HEK293 (cell line): ENCODE results near the gene COX7A1.
A peak's percentile ranks its signal among the peaks of the same experiment; 100 is the strongest.

ENCODE experiments used
- CTCF ChIA-PET: fragments of 350-600 bp; formaldehyde crosslinking; extraction: SDS; loops from one replicate; lab custom pipeline; 2021; ENCODE audit warnings: antibody characterized with exemption; lab: Yijun Ruan, JAX
- POLR2A ChIA-PET: fragments of 300-600 bp; formaldehyde crosslinking; extraction: SDS; loops from one replicate; lab custom pipeline; 2020; ENCODE audit warnings: antibody characterized with exemption, inconsistent platforms; lab: Yijun Ruan, JAX
- H3K27ac ChIP-seq: fragments of 200-500 bp; sonication (Bioruptor generic); 2 replicates; pipeline ENCODE4 v1.5.1; 2014; ENCODE audit warnings: low read depth, low read length, control low read depth, inconsistent platforms; ENCODE audit errors: extremely low read depth
- H3K36me3 ChIP-seq, 2 experiments: fragments of 200-500 bp in 1 of 2; sonication (Bioruptor generic) in 1 of 2; 1 replicate in 1 of 2; 2 replicates in 1 of 2; pipeline ENCODE4 v1.5.1; 2014 to 2017; ENCODE audit warnings: inconsistent platforms in 2 of 2, low read length in 2 of 2; ENCODE audit not compliant: control insufficient read depth in 2 of 2, insufficient read depth in 1 of 2
- H3K4me1 ChIP-seq: fragments of 200-500 bp; sonication (Bioruptor generic); 2 replicates; pipeline ENCODE4 v1.5.1; 2014; ENCODE audit warnings: mild to moderate bottlenecking, low read length, inconsistent platforms; ENCODE audit not compliant: control insufficient read depth, insufficient read depth
- H3K4me3 ChIP-seq: 2 replicates; pipeline ENCODE4 v1.5.1; 2011; ENCODE audit warnings: low read depth, mild to moderate bottlenecking, control low read depth, low read length, moderate library complexity
- H3K9me3 ChIP-seq: fragments of 200-500 bp; sonication (Bioruptor generic); 2 replicates; pipeline ENCODE4 v1.5.1; 2014; ENCODE audit warnings: low read depth, low read length, inconsistent platforms; ENCODE audit not compliant: control insufficient read depth, insufficient read depth
- BCL6B ChIP-seq: fragments of 450-650 bp; formaldehyde crosslinking; IDR thresholded peaks from 2 replicates; pipeline ENCODE4 v1.5.1; 2017; ENCODE audit warnings: missing biosample characterization, missing genetic modification characterization
- GLIS2 ChIP-seq: fragments of 450-650 bp; formaldehyde crosslinking; IDR thresholded peaks from 2 replicates; pipeline ENCODE4 v1.5.1; 2016; ENCODE audit warnings: missing biosample characterization, missing genetic modification characterization
- KLF17 ChIP-seq: fragments of 450-650 bp; formaldehyde crosslinking; IDR thresholded peaks from 2 replicates; pipeline ENCODE4 v1.5.1; 2016; ENCODE audit warnings: missing biosample characterization, missing genetic modification characterization
- OVOL3 ChIP-seq: fragments of 450-650 bp; formaldehyde crosslinking; IDR thresholded peaks from 2 replicates; pipeline ENCODE4 v1.5.1; 2016; ENCODE audit warnings: missing biosample characterization, missing genetic modification characterization
- PATZ1 ChIP-seq: fragments of 450-650 bp; formaldehyde crosslinking; IDR thresholded peaks from 2 replicates; pipeline ENCODE4 v1.5.1; 2016; ENCODE audit warnings: missing biosample characterization, missing genetic modification characterization
- ZBTB11 ChIP-seq: fragments of 450-650 bp; formaldehyde crosslinking; conservative IDR thresholded peaks from 2 replicates; pipeline ENCODE4 v1.5.1; 2016; ENCODE audit warnings: low read depth, missing biosample characterization, missing genetic modification characterization
- ZBTB17 ChIP-seq: fragments of 450-650 bp; formaldehyde crosslinking; IDR thresholded peaks from 2 replicates; pipeline ENCODE4 v1.5.1; 2016; ENCODE audit warnings: missing biosample characterization, missing genetic modification characterization
- ZFP69B ChIP-seq: fragments of 450-650 bp; formaldehyde crosslinking; IDR thresholded peaks from 2 replicates; pipeline ENCODE4 v1.5.1; 2016; ENCODE audit warnings: missing biosample characterization, missing genetic modification characterization
- ZNF146 ChIP-seq: fragments of 450-650 bp; formaldehyde crosslinking; IDR thresholded peaks from 2 replicates; pipeline ENCODE4 v1.5.1; 2016; ENCODE audit warnings: missing biosample characterization, missing genetic modification characterization
- ZNF148 ChIP-seq: fragments of 450-650 bp; formaldehyde crosslinking; IDR thresholded peaks from 2 replicates; pipeline ENCODE4 v1.5.0; 2017; ENCODE audit warnings: missing biosample characterization, missing genetic modification characterization, borderline replicate concordance
- ZNF211 ChIP-seq: fragments of 450-650 bp; formaldehyde crosslinking; IDR thresholded peaks from 2 replicates; pipeline ENCODE4 v1.5.1; 2016; ENCODE audit warnings: low read depth, missing biosample characterization, missing genetic modification characterization
- ZNF23 ChIP-seq: fragments of 450-650 bp; formaldehyde crosslinking; IDR thresholded peaks from 2 replicates; pipeline ENCODE4 v1.5.1; 2016; ENCODE audit warnings: missing biosample characterization, missing genetic modification characterization, borderline replicate concordance
- ZNF239 ChIP-seq: fragments of 450-650 bp; formaldehyde crosslinking; IDR thresholded peaks from 2 replicates; pipeline ENCODE4 v1.5.1; 2016; ENCODE audit warnings: missing biosample characterization, missing genetic modification characterization
- ZNF248 ChIP-seq: fragments of 450-650 bp; formaldehyde crosslinking; IDR thresholded peaks from 2 replicates; pipeline ENCODE4 v1.5.1; 2017; ENCODE audit warnings: missing biosample characterization, missing genetic modification characterization
- ZNF280C ChIP-seq: fragments of 450-650 bp; formaldehyde crosslinking; IDR thresholded peaks from 2 replicates; pipeline ENCODE4 v1.5.1; 2016; ENCODE audit warnings: missing biosample characterization, missing genetic modification characterization
- ZNF362 ChIP-seq: fragments of 450-650 bp; formaldehyde crosslinking; IDR thresholded peaks from 2 replicates; pipeline ENCODE4 v1.5.1; 2016; ENCODE audit warnings: missing biosample characterization, missing genetic modification characterization
- ZNF366 ChIP-seq: fragments of 450-650 bp; formaldehyde crosslinking; conservative IDR thresholded peaks from 2 replicates; pipeline ENCODE4 v1.5.1; 2016; ENCODE audit warnings: missing biosample characterization, missing genetic modification characterization
- ZNF48 ChIP-seq: fragments of 450-650 bp; formaldehyde crosslinking; IDR thresholded peaks from 2 replicates; pipeline ENCODE4 v1.5.1; 2016; ENCODE audit warnings: missing biosample characterization, missing genetic modification characterization
- ZNF488 ChIP-seq: fragments of 450-650 bp; formaldehyde crosslinking; IDR thresholded peaks from 2 replicates; pipeline ENCODE4 v1.5.1; 2016; ENCODE audit warnings: missing biosample characterization, missing genetic modification characterization
- ZNF768 ChIP-seq: fragments of 450-650 bp; formaldehyde crosslinking; IDR thresholded peaks from 2 replicates; pipeline ENCODE4 v1.5.1; 2018; ENCODE audit warnings: missing biosample characterization, mild to moderate bottlenecking, missing genetic modification characterization
- ZNF792 ChIP-seq: fragments of 450-650 bp; formaldehyde crosslinking; IDR thresholded peaks from 2 replicates; pipeline ENCODE4 v1.5.1; 2016; ENCODE audit warnings: missing biosample characterization, missing genetic modification characterization

COX7A1 gene

GRCh38 chr19:36112678-36113077 lies 39.6 kb downstream of the COX7A1 start:
- ChIA-PET POLR2A (interaction anchor here (4.5 kb wide), 1 partner anchor 14 kb away, joined by 96 read pairs; no protein-coding TSS in a partner anchor), CTCF (no interaction called here)
- no peaks in the 10 kb centered on the region for H3K9me3 ChIP-seq
- H3K36me3 ChIP-seq: peaks cover 36 to 47% of the 10 kb centered on the region in 2 experiments
- no peak overlapping the region for H3K27ac ChIP-seq
- no peak overlapping the region for H3K4me3 ChIP-seq
- H3K4me1 ChIP-seq: peaks cover 19% of the 10 kb centered on the region
- TF ChIP-seq ZBTB11 (tag by site-specific recombination): no peak
- no peak for TF ChIP-seq KLF17
- TF ChIP-seq ZNF792: no peak
- no peak for TF ChIP-seq ZNF23 (tag by site-specific recombination)
- TF ChIP-seq ZNF146 (tag by site-specific recombination): no peak
- no peak for TF ChIP-seq ZNF48 (tag by site-specific recombination)
- no peak; the same call in 1 of the 2 replicates for TF ChIP-seq GLIS2
- TF ChIP-seq PATZ1: no peak
- TF ChIP-seq ZNF248: no peak
- TF ChIP-seq ZNF148 (tag by site-specific recombination): no peak
- TF ChIP-seq ZNF362 (tag by site-specific recombination): no peak
- TF ChIP-seq ZNF280C (tag by site-specific recombination): no peak

- H3K4me1 ChIP-seq: peaks cover 16% of the 10 kb centered on the region
- peaks cover 32 to 47% of the 10 kb centered on the region in 2 experiments for H3K36me3 ChIP-seq
- POLR2A ChIA-PET: no interaction called here
- TF ChIP-seq ZNF488: no peak
- no peak for TF ChIP-seq ZNF768 (tag by site-specific recombination)
- TF ChIP-seq ZFP69B: peak; percentile 59; the same call in 1 of the 2 replicates
- TF ChIP-seq ZBTB17 (tag by site-specific recombination): no peak
- TF ChIP-seq OVOL3 (tag by site-specific recombination): no peak
- TF ChIP-seq GLIS2: peak; percentile 36; the same call in 1 of the 2 replicates
- TF ChIP-seq ZNF211 (tag by site-specific recombination): no peak
- TF ChIP-seq BCL6B (tag by site-specific recombination): no peak
- no peak for TF ChIP-seq ZNF239 (tag by site-specific recombination)
- no peak for TF ChIP-seq ZNF366 (tag by site-specific recombination)
- no peak overlapping the region for H3K4me3 ChIP-seq
- CTCF ChIA-PET: interaction anchor here (0.6 to 1.4 kb wide), 5 partner anchors 15 to 409 kb away, joined by 3 to 5 read pairs (median 4); no protein-coding TSS in a partner anchor
- H3K9me3 ChIP-seq: no peaks in the 10 kb centered on the region
- no peak overlapping the region for H3K27ac ChIP-seq
These were observed 41.1 kb downstream of the COX7A1 start for GRCh38 chr19:36111200-36111539.
